GM10266 (cell line): ENCODE measurements around the gene SERINC2.
"Not testable (repeated sequence)": the region's sequence is repeated elsewhere in the genome, so short reads cannot be mapped to it uniquely, and the experiment has no call there.

ENCODE experiments used
- DNase-seq: peaks from one replicate; pipeline ENCODE4 v3.0.0; 2012; ENCODE audit errors: extremely low spot score
- CTCF ChIP-seq: IDR thresholded peaks from 2 replicates; pipeline ENCODE4 v1.5.1; 2012; ENCODE audit warnings: mild to moderate bottlenecking, low read depth; ENCODE audit not compliant: control insufficient read depth, insufficient read depth; ENCODE audit errors: missing control alignments

SERINC2 gene

GRCh38 chr1:31476891-31477846 lies 64.2 kb downstream of the SERINC2 start:
- no peak for TF ChIP-seq CTCF
- DNase-seq, result no peak

- no peak for TF ChIP-seq CTCF
- DNase-seq, result no peak
Measured at GRCh38 chr1:31478167-31478566, 65.2 kb downstream of the SERINC2 start.

GRCh38 chr1:31479811-31480210 lies 66.8 kb downstream of the SERINC2 start:
- TF ChIP-seq CTCF, result no peak
- no peak for DNase-seq

GRCh38 chr1:31480426-31480825 lies 67.4 kb downstream of the SERINC2 start:
- DNase-seq, result not testable (repeated sequence)

GRCh38 chr1:31482482-31483011 lies 69.5 kb downstream of the SERINC2 start:
- TF ChIP-seq CTCF, result no peak
- DNase-seq, result no peak

- TF ChIP-seq CTCF, result no peak
- no peak for DNase-seq
Measured at GRCh38 chr1:31483012-31483946, 70.3 kb downstream of the SERINC2 start.
